Activated CD4-positive, alpha-beta T cell treated with anti-CD3 and anti-CD28 coated beads for 36 hours (primary cell): Measurements from ENCODE around the gene SLC26A1. TPM values are rescaled to one million over a fixed set of nuclear protein-coding genes. Genes with fewer than 3 reads are reported as not detected.
A peak's percentile ranks its signal among the peaks of the same experiment; 100 is the strongest.
"Not testable (repeated sequence)": the region's sequence is repeated elsewhere in the genome, so short reads cannot be mapped to it uniquely, and the experiment has no call there.

Source experiments
- ATAC-seq: fragments of 200-7000 bp; cut with Tn5 transposase; one replicate; pipeline ENCODE4 v1.10.0; 2021; ENCODE audit warnings: mild to moderate bottlenecking, moderate library complexity
- CTCF ChIA-PET: fragments of 350-600 bp; sonication (Branson Sonifier 250); formaldehyde crosslinking; loops from one replicate; lab custom pipeline; 2021; ENCODE audit warnings: antibody characterized with exemption; lab: Charles Lee
- POLR2A ChIA-PET: fragments of 350-600 bp; sonication (Branson Sonifier 250); formaldehyde crosslinking; loops from one replicate; lab custom pipeline; 2021; ENCODE audit warnings: antibody characterized with exemption, inconsistent platforms; lab: Charles Lee
- DNase-seq: peaks from one replicate; pipeline ENCODE4 v3.0.0-alpha.2; 2020
- H3K27ac Mint-ChIP-seq: one replicate; pipeline ENCODE4 v1.8.0; 2021; ENCODE audit warnings: mixed read lengths
- H3K27me3 Mint-ChIP-seq: one replicate; pipeline ENCODE4 v1.8.0; 2021; ENCODE audit warnings: mixed read lengths
- H3K36me3 Mint-ChIP-seq: one replicate; pipeline ENCODE4 v1.8.0; 2021; ENCODE audit warnings: low read depth, mixed read lengths
- H3K4me1 Mint-ChIP-seq: one replicate; pipeline ENCODE4 v1.8.0; 2021; ENCODE audit warnings: mixed read lengths
- H3K4me3 Mint-ChIP-seq: one replicate; pipeline ENCODE4 v1.8.0; 2021; ENCODE audit warnings: mild to moderate bottlenecking, moderate library complexity, mixed read lengths
- H3K9me3 Mint-ChIP-seq: one replicate; pipeline ENCODE4 v1.8.0; 2021; ENCODE audit warnings: low read depth, mixed read lengths
- intact Hi-C, 2 experiments: fragments of 100-400 bp; cut with DNase I in 1 of 2; cut with micrococcal nuclease in 1 of 2; formaldehyde crosslinking; loops; one replicate each; pipeline versions ENCODE4 v1.14.2 to v1.15.1; 2022 to 2024; cut with DNase I, micrococcal nuclease
- total RNA-seq, 2 experiments: library from RNA; stranded (reverse); gene quantifications; one replicate each; pipeline ENCODE4 v1.2.3, GENCODE V29; 2021

The SLC26A1 gene
- total RNA-seq, 2 experiments from 2014 or later, result 0.21 to 0.43 TPM

- H3K4me3 Mint-ChIP-seq, result no peak overlapping the region
- CTCF ChIA-PET, result no interaction called here
- ATAC-seq, result no peak
Observed at GRCh38 chr4:1000686-1001260, 7.6 kb upstream of the SLC26A1 start.

GRCh38 chr4:999882-1000425 is 6.8 kb upstream of the SLC26A1 start:
- peaks cover 41% of the 10 kb centered on the region for H3K27me3 Mint-ChIP-seq
- CTCF ChIA-PET, result no interaction called here
- no peak overlapping the region for H3K27ac Mint-ChIP-seq
- DNase-seq (no peak), ATAC-seq (no peak)
- H3K4me1 Mint-ChIP-seq, result peaks cover 6% of the 10 kb centered on the region
- no peak overlapping the region for H3K4me3 Mint-ChIP-seq
- POLR2A ChIA-PET, result no interaction called here
- no peaks in the 10 kb centered on the region for H3K9me3 Mint-ChIP-seq
- intact Hi-C loops, result no loop called here
- no peaks in the 10 kb centered on the region for H3K36me3 Mint-ChIP-seq

More at GRCh38 chr4:1000686-1001260, 7.6 kb upstream of the SLC26A1 start:
- DNase-seq, result no peak
- Mint-ChIP-seq H3K27me3 (peaks cover 44% of the 10 kb centered on the region), H3K36me3 (no peaks in the 10 kb centered on the region), H3K4me1 (peaks cover 6% of the 10 kb centered on the region), H3K27ac (no peak overlapping the region), H3K9me3 (no peaks in the 10 kb centered on the region)
- intact Hi-C loops, result no loop called here
- POLR2A ChIA-PET, result no interaction called here

GRCh38 chr4:999240-999863 is 6.1 kb upstream of the SLC26A1 start:
- H3K36me3 Mint-ChIP-seq, intact Hi-C loops, POLR2A ChIA-PET, ATAC-seq, DNase-seq, H3K27ac Mint-ChIP-seq, H3K9me3 Mint-ChIP-seq, H3K4me1 Mint-ChIP-seq, H3K4me3 Mint-ChIP-seq: not testable (repeated sequence)
- H3K27me3 Mint-ChIP-seq, result peaks cover 36% of the 10 kb centered on the region
- CTCF ChIA-PET, result interaction anchor here (0.6 kb wide), 2 partner anchors 132 to 184 kb away, joined by 3 read pairs; no protein-coding TSS in a partner anchor

GRCh38 chr4:998096-998691 is 5.0 kb upstream of the SLC26A1 start:
- H3K27me3 Mint-ChIP-seq, result peaks cover 33% of the 10 kb centered on the region
- no peak overlapping the region for H3K27ac Mint-ChIP-seq
- ChIA-PET CTCF (interaction anchor here (0.6 kb wide), 1 partner anchor 185 kb away, joined by 3 read pairs; no protein-coding TSS in a partner anchor), POLR2A (no interaction called here)
- no peaks in the 10 kb centered on the region for H3K9me3 Mint-ChIP-seq
- intact Hi-C loops, result no loop called here
- peaks cover 6% of the 10 kb centered on the region for H3K4me1 Mint-ChIP-seq
- H3K36me3 Mint-ChIP-seq, result no peaks in the 10 kb centered on the region
- ATAC-seq, result no peak
- H3K4me3 Mint-ChIP-seq, result no peak overlapping the region
- DNase-seq, result no peak

GRCh38 chr4:997375-998071 is 4.3 kb upstream of the SLC26A1 start:
- Mint-ChIP-seq H3K9me3 (no peaks in the 10 kb centered on the region), H3K36me3 (no peaks in the 10 kb centered on the region), H3K27ac (no peak overlapping the region), H3K27me3 (peaks cover 33% of the 10 kb centered on the region), H3K4me1 (peaks cover 6% of the 10 kb centered on the region), H3K4me3 (no peak overlapping the region)
- no peak for DNase-seq
- ATAC-seq, result peak; percentile 17
- ChIA-PET POLR2A (no interaction called here), CTCF (no interaction called here)
- intact Hi-C loops, result no loop called here

- intact Hi-C loops, result no loop called here
- Mint-ChIP-seq H3K9me3 (no peaks in the 10 kb centered on the region), H3K4me1 (peaks cover 6% of the 10 kb centered on the region), H3K27me3 (peaks cover 30% of the 10 kb centered on the region), H3K27ac (no peak overlapping the region), H3K36me3 (no peaks in the 10 kb centered on the region), H3K4me3 (no peak overlapping the region)
- ATAC-seq (no peak), DNase-seq (no peak)
- ChIA-PET CTCF (no interaction called here), POLR2A (no interaction called here)
Observed at GRCh38 chr4:996997-997374, 3.8 kb upstream of the SLC26A1 start.

- DNase-seq, result no peak
- POLR2A ChIA-PET, result no interaction called here
- H3K4me3 Mint-ChIP-seq, result no peak overlapping the region
- no peak overlapping the region for H3K27ac Mint-ChIP-seq
- peaks cover 6% of the 10 kb centered on the region for H3K4me1 Mint-ChIP-seq
- intact Hi-C loops, result no loop called here
- CTCF ChIA-PET, result no interaction called here
- H3K27me3 Mint-ChIP-seq, result peaks cover 24% of the 10 kb centered on the region
- H3K9me3 Mint-ChIP-seq, result no peaks in the 10 kb centered on the region
- no peaks in the 10 kb centered on the region for H3K36me3 Mint-ChIP-seq
- no peak for ATAC-seq
Observed at GRCh38 chr4:996030-996996, 3.1 kb upstream of the SLC26A1 start.

- H3K9me3 Mint-ChIP-seq, result no peaks in the 10 kb centered on the region
- ChIA-PET CTCF (no interaction called here), POLR2A (no interaction called here)
- ATAC-seq (no peak), DNase-seq (no peak)
- intact Hi-C loops, result no loop called here
- no peak overlapping the region for H3K4me3 Mint-ChIP-seq
- peaks cover 6% of the 10 kb centered on the region for H3K4me1 Mint-ChIP-seq
- H3K27ac Mint-ChIP-seq, result no peak overlapping the region
- H3K36me3 Mint-ChIP-seq, result peaks cover under 1% of the 10 kb centered on the region
- peaks cover 20% of the 10 kb centered on the region for H3K27me3 Mint-ChIP-seq
Observed at GRCh38 chr4:995311-996026, 2.3 kb upstream of the SLC26A1 start.

GRCh38 chr4:992297-993110 is 700 bp downstream of the SLC26A1 start:
- POLR2A ChIA-PET, result no interaction called here

More at GRCh38 chr4:992297-993110, 700 bp downstream of the SLC26A1 start:
- no peak overlapping the region for H3K4me3 Mint-ChIP-seq
- DNase-seq, result no peak
- CTCF ChIA-PET, result no interaction called here
- intact Hi-C loops, result no loop called here
- H3K27ac Mint-ChIP-seq, result no peak overlapping the region
- no peaks in the 10 kb centered on the region for H3K9me3 Mint-ChIP-seq
- H3K27me3 Mint-ChIP-seq, result peaks cover 3% of the 10 kb centered on the region
- H3K36me3 Mint-ChIP-seq, result peaks cover 2% of the 10 kb centered on the region
- no peak for ATAC-seq
- H3K4me1 Mint-ChIP-seq, result no peaks in the 10 kb centered on the region
